Osteoblast (primary cell): ENCODE results near the gene COL20A1. TPM values are rescaled to one million over a fixed set of nuclear protein-coding genes. Genes with fewer than 3 reads are reported as not detected.

Source experiments
- small RNA-seq: library from RNA; depleted of rRNA; stranded (forward); fragments of <200 nt; gene quantifications from one replicate; pipeline ENCODE3, GENCODE V24; 2012
- total RNA-seq: library from RNA; depleted of rRNA; stranded (reverse); fragments of >200 nt; gene quantifications from 2 replicates; pipeline ENCODE4 v1.2.3, GENCODE V29; 2012

Gene COL20A1
- total RNA-seq, 1 donor, result not detected

Small RNA genes lying within 50 kb of the gene (small RNA-seq; reads per million reads assigned to genes)
- gene MIR4326 (not detected), gene RNU6-994P (not detected)

Other genes with a start within 250 kb of the COL20A1 start
- gene YTHDF1, start 77.1 kb upstream of the COL20A1 start, total RNA-seq, result 23.9 and 26.8 TPM in 2 replicates
- under 0.01 and 0.29 TPM in 2 replicates for gene BIRC7, start 57.3 kb upstream of the COL20A1 start, total RNA-seq
- not detected in 2 replicates for gene NKAIN4, start 38.7 kb upstream of the COL20A1 start, total RNA-seq
- 63.1 and 68.4 TPM in 2 replicates for gene ARFGAP1, start 20.4 kb upstream of the COL20A1 start, total RNA-seq
- gene CHRNA4, start 68.2 kb downstream of the COL20A1 start, total RNA-seq, result not detected in 2 replicates
- gene KCNQ2, start 179.5 kb downstream of the COL20A1 start, total RNA-seq, result 0.36 TPM in 1 of 2 replicates, not detected in the other
- gene EEF1A2, start 205.9 kb downstream of the COL20A1 start, total RNA-seq, result not detected in 2 replicates
- gene PPDPF, start 227.6 kb downstream of the COL20A1 start, total RNA-seq, result 52.2 and 85.4 TPM in 2 replicates
- gene PTK6, start 244.2 kb downstream of the COL20A1 start, total RNA-seq, result under 0.01 TPM in 1 of 2 replicates, not detected in the other